PC-3 (cell line): ENCODE measurements around the gene OR14A2.

Source experiments
- CTCF ChIP-seq: fragments of 300-600 bp; sonication (generic); conservative IDR thresholded peaks from 2 replicates; pipeline ENCODE4 v1.5.1; 2017; ENCODE audit warnings: antibody characterized with exemption, low read depth, mild to moderate bottlenecking, low read length
- EZH2 ChIP-seq: fragments of 300-600 bp; sonication (generic); IDR thresholded peaks from one replicate; pipeline ENCODE4 v1.6.1; 2017; ENCODE audit warnings: antibody characterized with exemption, mild to moderate bottlenecking, low read length; ENCODE audit not compliant: unreplicated experiment
- EZH2phosphoT487 ChIP-seq: fragments of 300-600 bp; sonication (generic); IDR thresholded peaks from 2 replicates; pipeline ENCODE4 v1.6.1; 2018; ENCODE audit warnings: mild to moderate bottlenecking, antibody characterized with exemption, low read length, borderline replicate concordance

- TF ChIP-seq CTCF: no peak
- no peak for TF ChIP-seq EZH2phosphoT487
- no peak for TF ChIP-seq EZH2
Observed at GRCh38 chr1:247680171-247680570, 67.8 kb downstream of the OR14A2 start.
